ENCODE results near the gene HOXA3.

DNA sequence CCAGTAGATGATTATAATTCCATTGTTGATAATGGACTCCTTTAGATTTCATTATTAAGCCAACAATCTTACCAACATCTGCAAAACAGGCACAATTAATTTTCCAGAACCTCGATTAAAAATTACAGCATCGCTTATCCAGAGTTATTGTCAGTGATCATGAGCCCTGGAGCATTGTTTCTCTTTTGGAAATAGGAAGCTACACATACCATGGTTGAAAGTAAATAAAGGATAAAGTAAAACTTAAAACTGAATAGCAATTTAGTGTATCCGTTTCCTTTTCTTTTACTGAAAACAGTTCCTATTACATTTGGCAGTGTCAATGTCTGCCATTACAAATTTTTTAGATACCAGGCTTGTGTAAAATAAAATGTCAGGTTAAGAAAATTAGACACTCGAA lies 40.0 kb downstream of the HOXA3 start:
- TF ChIP-seq CTCF (conservative IDR thresholded peaks at IDR 0.05; ENCODE audit: low read depth, low read length) (no peak), EZH2 (IDR thresholded peaks at IDR 0.05; ENCODE audit: low read length, unreplicated experiment) (no peak), EZH2phosphoT487 (IDR thresholded peaks at IDR 0.05; ENCODE audit: borderline replicate concordance, low read length) (no peak)

All from PC-3 (cell line).